ENCODE data around the gene DDOST.
"Not testable (repeated sequence)": the region's sequence is repeated elsewhere in the genome, so short reads cannot be mapped to it uniquely, and the experiment has no call there.

Gene DDOST

DNA sequence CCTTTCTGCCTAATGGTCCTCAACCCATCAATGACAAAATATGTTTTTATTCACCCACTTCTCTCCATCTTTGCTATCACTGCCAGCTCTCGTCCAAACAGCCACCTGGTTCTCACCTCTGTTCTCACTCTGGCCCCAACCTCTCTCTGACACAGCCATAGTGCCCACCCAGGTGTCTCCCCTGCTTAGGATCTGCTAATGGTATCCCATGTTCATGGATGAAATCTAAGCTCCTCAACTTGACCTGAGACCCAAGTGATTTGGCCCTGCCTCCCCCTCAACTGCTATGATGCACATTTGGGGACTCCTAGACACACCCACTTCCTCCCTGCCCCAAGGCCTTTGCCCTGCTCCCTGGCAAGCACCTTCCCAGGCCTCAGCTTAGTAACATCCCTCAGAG, 30.7 kb upstream of the DDOST start:
- DNase-seq (ENCODE audit: low read depth in 2 of 2) = no peak

DNA sequence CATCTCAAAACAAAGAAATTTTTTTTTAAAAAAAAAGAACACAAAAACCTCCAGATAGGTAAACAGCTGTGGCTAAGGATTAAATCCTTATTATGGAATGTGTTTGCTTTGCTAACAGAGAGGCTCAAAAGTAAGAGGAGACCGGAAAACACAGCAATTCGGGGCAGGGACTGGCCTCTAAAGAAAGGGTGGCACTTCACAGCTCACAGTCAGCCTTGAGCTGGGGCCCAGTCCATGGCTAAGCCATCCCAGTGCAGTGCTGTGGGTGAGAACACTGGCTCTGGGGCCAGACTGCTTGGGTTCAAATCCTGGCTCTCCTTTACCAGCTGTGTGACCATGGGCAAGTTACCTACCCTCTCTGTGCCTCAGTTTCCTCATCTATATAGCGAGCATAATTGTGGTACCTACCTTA, 28.5 kb upstream of the DDOST start:
- no peak for DNase-seq (ENCODE audit: low read depth in 2 of 2)

- DNase-seq (ENCODE audit: low read depth in 2 of 2) = no peak
These were observed 25.9 kb upstream of the DDOST start for GRCh38 chr1:20686883-20687725.

DNA sequence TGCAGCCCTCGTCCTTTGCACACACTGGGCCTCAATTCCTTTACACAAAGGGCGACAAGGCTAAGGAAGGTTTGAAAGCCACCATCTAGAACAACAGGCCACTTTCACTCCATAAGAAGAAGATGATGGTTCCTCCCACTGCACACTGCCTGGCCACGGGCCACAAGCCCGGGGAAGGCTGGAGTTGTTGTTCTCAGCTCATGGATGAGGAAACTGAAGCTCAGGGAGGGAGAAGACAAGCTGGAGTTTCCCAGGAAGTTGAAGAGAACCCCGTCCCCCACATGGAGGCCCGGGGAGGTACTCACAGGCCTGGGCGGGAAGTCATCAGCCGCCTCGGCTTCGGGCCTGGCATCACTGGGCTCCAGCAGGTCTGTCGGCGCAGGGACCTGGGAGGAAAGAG, 24.6 kb upstream of the DDOST start:
- no peak for DNase-seq (ENCODE audit: low read depth in 2 of 2)

- DNase-seq (ENCODE audit: low read depth in 2 of 2) = no peak
These were observed 24.0 kb upstream of the DDOST start for GRCh38 chr1:20685099-20685662.

GRCh38 chr1:20684651-20685050, 23.5 kb upstream of the DDOST start:
- DNase-seq (ENCODE audit: low read depth in 2 of 2) = no peak

DNA sequence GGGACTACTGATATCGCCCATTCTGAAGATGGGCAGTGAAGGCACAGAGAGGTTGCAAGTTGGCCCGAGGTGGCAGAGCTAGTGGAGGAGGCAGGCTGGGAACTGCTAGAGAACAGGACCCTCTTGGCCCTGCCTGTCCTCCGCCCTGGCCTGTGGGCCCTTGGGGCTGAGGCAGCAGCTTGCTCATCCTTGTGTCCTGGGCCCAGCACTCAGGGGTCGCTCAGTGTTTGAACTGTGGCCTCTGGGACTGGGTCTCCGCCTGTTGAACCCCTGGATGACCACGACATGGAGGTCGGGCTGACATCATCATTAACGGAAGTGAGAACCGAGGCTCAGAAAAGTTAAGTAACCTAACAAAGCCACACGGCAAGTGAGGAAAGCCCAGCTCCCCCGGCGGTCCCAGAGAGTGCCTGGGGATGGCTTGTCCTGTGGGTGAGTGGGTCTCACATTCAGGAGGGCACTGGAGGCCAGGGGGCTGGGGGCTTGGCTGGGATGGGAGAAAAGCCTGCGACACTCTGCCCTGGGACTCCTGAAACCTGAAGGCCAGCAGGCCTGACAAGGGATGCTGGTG, 23.0 kb upstream of the DDOST start:
- DNase-seq (ENCODE audit: low read depth in 2 of 2) = no peak

- no peak for DNase-seq (ENCODE audit: low read depth in 2 of 2)
These were observed 22.4 kb upstream of the DDOST start for GRCh38 chr1:20683614-20684013.

DNA sequence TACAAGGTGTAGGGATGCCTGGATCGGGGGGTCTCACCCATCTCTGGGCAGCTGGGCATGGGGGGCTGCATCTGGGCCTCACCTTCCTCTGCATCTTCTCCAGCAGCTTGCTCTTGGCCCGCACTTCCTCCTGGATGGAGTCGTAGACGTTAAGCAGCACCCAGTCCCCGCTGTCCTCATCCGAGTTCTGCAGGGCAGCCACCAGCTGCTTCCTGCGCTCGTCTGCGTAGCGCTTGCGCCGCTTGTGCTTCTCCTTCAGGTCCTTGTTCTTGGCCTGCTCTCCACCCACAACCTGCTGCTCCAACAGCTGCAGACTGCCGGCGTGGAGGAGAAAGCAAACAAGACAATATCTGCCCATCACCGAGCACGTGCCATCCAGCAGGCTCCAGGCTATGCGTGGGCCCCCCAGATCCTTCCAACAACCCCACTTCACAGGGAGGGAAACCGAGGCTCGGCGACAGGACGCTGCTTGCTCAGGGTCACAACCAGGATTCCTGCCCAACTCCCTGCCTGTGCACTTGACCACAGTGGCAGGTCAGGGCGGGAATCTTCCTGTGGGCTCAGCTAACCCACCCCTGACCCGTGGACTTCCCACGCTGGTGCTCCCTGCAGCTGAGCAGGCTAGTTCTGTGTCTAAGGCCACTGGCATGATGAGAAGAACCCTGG, 21.5 kb upstream of the DDOST start:
- DNase-seq (ENCODE audit: low read depth in 2 of 2) = no peak

- DNase-seq (ENCODE audit: low read depth in 2 of 2) = no peak
These were observed 20.8 kb upstream of the DDOST start for GRCh38 chr1:20681999-20682398.

DNA sequence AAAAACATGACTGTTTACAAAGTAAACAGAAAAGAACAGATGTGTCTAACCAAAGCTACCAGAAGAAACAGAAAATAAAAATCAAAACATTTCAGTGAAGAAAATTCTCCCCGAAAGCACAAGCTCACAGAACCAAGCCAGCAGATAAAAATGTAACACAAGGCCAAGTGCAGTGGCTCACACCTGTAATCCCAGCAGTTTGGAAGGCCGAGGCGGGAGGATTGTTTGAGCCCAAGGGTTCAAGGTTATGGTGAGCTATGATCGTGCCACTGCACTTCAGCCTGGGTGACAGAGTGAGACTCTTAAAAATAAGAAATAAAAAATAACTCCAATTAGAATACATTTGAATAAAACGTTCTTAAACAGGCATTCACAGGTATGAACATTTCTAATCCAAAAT, 19.1 kb upstream of the DDOST start:
- DNase-seq (ENCODE audit: low read depth in 2 of 2) = no peak

GRCh38 chr1:20678599-20678998, 17.4 kb upstream of the DDOST start:
- DNase-seq (ENCODE audit: low read depth in 2 of 2) = no peak

DNA sequence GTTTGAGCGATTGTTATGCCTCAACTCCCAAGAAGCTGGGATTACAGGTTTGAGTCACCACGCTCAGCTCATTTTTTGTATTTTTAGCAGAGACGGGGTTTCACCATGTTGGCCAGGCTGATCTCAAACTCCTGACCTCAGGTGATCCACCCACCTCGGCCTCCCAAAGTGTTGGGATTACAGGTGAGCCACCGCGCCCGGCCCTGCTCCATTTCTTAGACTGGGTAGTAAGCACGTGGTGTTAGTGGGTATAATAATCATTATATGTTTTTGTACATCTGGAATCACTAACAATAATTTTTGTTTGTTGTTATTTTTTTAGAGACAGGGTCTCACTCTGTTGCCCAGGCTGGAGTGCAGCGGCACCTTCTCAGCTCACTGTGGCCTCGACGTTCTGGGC, 12.5 kb upstream of the DDOST start:
- DNase-seq (ENCODE audit: low read depth in 2 of 2) = not testable (repeated sequence)

DNA sequence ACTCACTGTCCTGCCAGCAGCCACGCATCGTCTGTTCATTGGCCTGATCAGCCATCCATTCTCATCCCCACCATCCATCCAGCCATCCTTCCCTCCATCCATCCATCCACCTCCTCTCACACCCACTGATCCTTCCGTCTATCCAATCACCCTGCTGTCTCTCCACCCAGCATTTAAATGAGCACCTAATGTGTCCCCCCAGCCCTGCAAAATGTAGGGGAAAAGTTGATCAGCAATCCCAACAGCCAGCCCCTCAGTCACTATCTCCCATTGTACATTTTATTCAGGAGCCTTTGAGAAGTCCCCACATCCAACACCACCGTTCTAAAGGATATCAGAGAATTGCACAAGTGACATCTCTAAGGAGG, 11.1 kb upstream of the DDOST start:
- no peak for DNase-seq (ENCODE audit: low read depth in 2 of 2)

- DNase-seq (ENCODE audit: low read depth in 2 of 2) = no peak
These were observed 9.8 kb upstream of the DDOST start for GRCh38 chr1:20670936-20671335.

GRCh38 chr1:20668581-20668980, 7.4 kb upstream of the DDOST start:
- DNase-seq (ENCODE audit: low read depth in 2 of 2) = no peak

GRCh38 chr1:20666804-20667203, 5.6 kb upstream of the DDOST start:
- peak in 1 of 2 donors; percentile 7 for DNase-seq (ENCODE audit: low read depth in 2 of 2)

- no peak for DNase-seq (ENCODE audit: low read depth in 2 of 2)
These were observed 5.0 kb upstream of the DDOST start for GRCh38 chr1:20666146-20666545.

- no peak for DNase-seq (ENCODE audit: low read depth in 2 of 2)
These were observed 4.6 kb upstream of the DDOST start for GRCh38 chr1:20665726-20666125.

GRCh38 chr1:20663969-20664715, 3.0 kb upstream of the DDOST start:
- no peak for DNase-seq (ENCODE audit: low read depth in 2 of 2)

- no peak for DNase-seq (ENCODE audit: low read depth in 2 of 2)
These were observed 2.2 kb upstream of the DDOST start for GRCh38 chr1:20663365-20663764.

DNA sequence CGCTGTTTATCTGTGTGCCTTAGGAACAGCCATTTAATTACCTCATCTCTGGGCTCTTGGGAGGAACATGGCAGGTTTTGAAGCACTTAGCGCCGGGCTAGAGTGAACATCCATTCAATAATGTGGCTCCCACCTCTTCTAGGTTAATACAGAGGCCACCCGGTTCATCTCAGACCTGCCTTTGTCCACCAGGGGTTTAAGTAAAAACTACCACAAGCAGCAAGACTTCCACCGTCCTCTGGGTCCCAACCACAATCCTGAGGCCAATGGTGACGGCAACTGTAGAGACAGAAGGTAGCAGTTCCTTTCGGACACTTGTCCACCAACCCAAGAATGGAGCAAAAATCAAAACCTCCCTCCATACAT, 924 bp upstream of the DDOST start:
- DNase-seq (ENCODE audit: low read depth in 2 of 2) = no peak

All from stimulated activated CD8-positive, alpha-beta memory T cell treated with anti-CD3 and anti-CD28 coated beads, Interleukin-15, amount 100 ng/mL, for 48 hours (primary cell).